ENCODE measurements around the gene TEX2.

DNA sequence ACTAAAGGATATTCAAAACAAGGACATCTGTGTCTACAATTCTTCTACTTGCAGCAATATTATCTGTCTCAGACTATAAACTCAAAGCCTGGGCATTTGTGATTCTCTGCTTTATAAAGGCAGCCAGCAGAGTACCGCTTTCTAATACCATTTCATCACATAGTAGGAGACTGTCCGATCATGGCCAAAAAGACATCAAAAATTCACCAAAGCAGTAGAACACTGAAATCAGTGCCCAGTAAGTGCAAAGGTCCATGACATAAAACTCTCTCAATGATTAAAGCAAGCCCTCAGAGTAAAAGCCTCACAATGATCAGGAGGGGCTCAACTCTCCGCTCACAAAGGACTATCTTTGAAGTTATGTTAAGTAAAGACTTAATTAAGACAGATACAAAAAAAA, 156.1 kb downstream of the TEX2 start:
- TF ChIP-seq, protein P1, sequence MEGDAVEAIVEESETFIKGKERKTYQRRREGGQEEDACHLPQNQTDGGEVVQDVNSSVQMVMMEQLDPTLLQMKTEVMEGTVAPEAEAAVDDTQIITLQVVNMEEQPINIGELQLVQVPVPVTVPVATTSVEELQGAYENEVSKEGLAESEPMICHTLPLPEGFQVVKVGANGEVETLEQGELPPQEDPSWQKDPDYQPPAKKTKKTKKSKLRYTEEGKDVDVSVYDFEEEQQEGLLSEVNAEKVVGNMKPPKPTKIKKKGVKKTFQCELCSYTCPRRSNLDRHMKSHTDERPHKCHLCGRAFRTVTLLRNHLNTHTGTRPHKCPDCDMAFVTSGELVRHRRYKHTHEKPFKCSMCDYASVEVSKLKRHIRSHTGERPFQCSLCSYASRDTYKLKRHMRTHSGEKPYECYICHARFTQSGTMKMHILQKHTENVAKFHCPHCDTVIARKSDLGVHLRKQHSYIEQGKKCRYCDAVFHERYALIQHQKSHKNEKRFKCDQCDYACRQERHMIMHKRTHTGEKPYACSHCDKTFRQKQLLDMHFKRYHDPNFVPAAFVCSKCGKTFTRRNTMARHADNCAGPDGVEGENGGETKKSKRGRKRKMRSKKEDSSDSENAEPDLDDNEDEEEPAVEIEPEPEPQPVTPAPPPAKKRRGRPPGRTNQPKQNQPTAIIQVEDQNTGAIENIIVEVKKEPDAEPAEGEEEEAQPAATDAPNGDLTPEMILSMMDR (IDR thresholded peaks at IDR 0.05; ENCODE audit: insufficient read depth, low read length, poor library complexity, severe bottlenecking): no peak
- no peak for TF ChIP-seq EZH2phosphoT487 (conservative IDR thresholded peaks at IDR 0.05; ENCODE audit: low read length)

Measured in SU-DHL-6 (cell line).